ENCODE results near the gene GLYATL2. TPM values are rescaled to one million over a fixed set of nuclear protein-coding genes. Genes with fewer than 3 reads are reported as not detected.

The GLYATL2 gene
- total RNA-seq, 1 experiment from 2014 or later: not detected

GRCh38 chr11:58786693-58787092 lies 57.8 kb downstream of the GLYATL2 start:
- TF ChIP-seq EZH2 (IDR thresholded peaks at IDR 0.05; ENCODE audit: low read depth): no peak
- TF ChIP-seq CTCF (conservative IDR thresholded peaks at IDR 0.05): no peak
- DNase-seq: no peak
- 0 out of 2 replicates have a peak, but pooled peaks cover 8% of the 10 kb centered on the region for H3K4me1 ChIP-seq (replicated peaks; ENCODE audit: insufficient read depth)
- no peak overlapping the region for H2AFZ ChIP-seq
- BruUV-seq (replicated peaks): no TSS peak
- H3K79me2 ChIP-seq (ENCODE audit: low read depth): no peaks in the 10 kb centered on the region
- no peaks in the 10 kb centered on the region for H3K27me3 ChIP-seq (ENCODE audit: insufficient read depth, low read depth)
- H3F3A ChIP-seq (ENCODE audit: insufficient read depth, low read depth): no peaks in the 10 kb centered on the region
- H3K9me3 ChIP-seq (ENCODE audit: insufficient read depth, low read depth): peaks cover 4% of the 10 kb centered on the region
- no peaks in the 10 kb centered on the region for H4K20me1 ChIP-seq (ENCODE audit: insufficient read depth)
- POLR2A ChIA-PET (ENCODE audit: unreplicated experiment): no interaction called here
- H3K4me2 ChIP-seq: no peak overlapping the region
- H3K9me2 ChIP-seq (ENCODE audit: insufficient read depth): no peaks in the 10 kb centered on the region
- CTCF ChIA-PET: no interaction called here
- no peak overlapping the region for H3K27ac ChIP-seq
- H3K36me3 ChIP-seq (ENCODE audit: low read depth): no peaks in the 10 kb centered on the region
- no peak overlapping the region for H3K4me3 ChIP-seq
- intact Hi-C loops (cut with micrococcal nuclease; ENCODE audit: unreplicated experiment): no loop called here

- TF ChIP-seq EZH2 (IDR thresholded peaks at IDR 0.05; ENCODE audit: low read depth) (no peak), CTCF (conservative IDR thresholded peaks at IDR 0.05) (peak; percentile 29; the same call in 1 of the 2 replicates)
- H3K9me3 ChIP-seq (ENCODE audit: insufficient read depth, low read depth): peaks cover 4% of the 10 kb centered on the region
- no peak overlapping the region for H2AFZ ChIP-seq
- H3K4me2 ChIP-seq: no peak overlapping the region
- intact Hi-C loops (cut with micrococcal nuclease; ENCODE audit: unreplicated experiment): no loop called here
- no peak overlapping the region for H3K27ac ChIP-seq
- no peaks in the 10 kb centered on the region for H3K36me3 ChIP-seq (ENCODE audit: low read depth)
- no peaks in the 10 kb centered on the region for H4K20me1 ChIP-seq (ENCODE audit: insufficient read depth)
- POLR2A ChIA-PET (ENCODE audit: unreplicated experiment): no interaction called here
- CTCF ChIA-PET: no interaction called here
- BruUV-seq (replicated peaks): no TSS peak
- no peaks in the 10 kb centered on the region for H3F3A ChIP-seq (ENCODE audit: insufficient read depth, low read depth)
- no peak overlapping the region for H3K4me3 ChIP-seq
- 0 out of 2 replicates have a peak, but pooled peaks cover 8% of the 10 kb centered on the region for H3K4me1 ChIP-seq (replicated peaks; ENCODE audit: insufficient read depth)
- no peaks in the 10 kb centered on the region for H3K27me3 ChIP-seq (ENCODE audit: insufficient read depth, low read depth)
- no peaks in the 10 kb centered on the region for H3K79me2 ChIP-seq (ENCODE audit: low read depth)
- no peak for DNase-seq
- no peaks in the 10 kb centered on the region for H3K9me2 ChIP-seq (ENCODE audit: insufficient read depth)
Measured at GRCh38 chr11:58784995-58785394, 59.5 kb downstream of the GLYATL2 start.

Other genes starting within 250 kb of the GLYATL2 start
- gene CNTF, start 222.0 kb downstream of the GLYATL2 start, total RNA-seq (2021): 2.1 and 3.4 TPM in 2 replicates
- gene GLYAT, start 112.8 kb downstream of the GLYATL2 start, total RNA-seq (2021): not detected in 2 replicates
- not detected in 2 replicates for gene GLYATL1, start 94.8 kb upstream of the GLYATL2 start, total RNA-seq (2021)
- gene GLYATL1B, start 241.6 kb upstream of the GLYATL2 start, total RNA-seq (2021): not detected in 2 replicates